ENCODE data around the gene VWA5B1.

Gene VWA5B1

GRCh38 chr1:20312310-20312709 is 21.6 kb downstream of the VWA5B1 start:
- H3K4me3 ChIP-seq (ENCODE audit: low read depth, low read length): no peak overlapping the region
- TF ChIP-seq CTCF (IDR thresholded peaks at IDR 0.05; ENCODE audit: low read depth, low read length, missing control alignments): no peak
- DNase-seq (ENCODE audit: low read depth): no peak

GRCh38 chr1:20312818-20313217 is 22.1 kb downstream of the VWA5B1 start:
- no peak for TF ChIP-seq CTCF (IDR thresholded peaks at IDR 0.05; ENCODE audit: low read depth, low read length, missing control alignments)
- no peak overlapping the region for H3K4me3 ChIP-seq (ENCODE audit: low read depth, low read length)
- DNase-seq (ENCODE audit: low read depth): no peak

GRCh38 chr1:20317471-20317870 is 26.8 kb downstream of the VWA5B1 start:
- no peak for DNase-seq (ENCODE audit: low read depth)
- no peak overlapping the region for H3K4me3 ChIP-seq (ENCODE audit: low read depth, low read length)
- TF ChIP-seq CTCF (IDR thresholded peaks at IDR 0.05; ENCODE audit: low read depth, low read length, missing control alignments): no peak

- H3K4me3 ChIP-seq (ENCODE audit: low read depth, low read length): no peak overlapping the region
- no peak for TF ChIP-seq CTCF (IDR thresholded peaks at IDR 0.05; ENCODE audit: low read depth, low read length, missing control alignments)
- DNase-seq (ENCODE audit: low read depth): no peak
These were observed 27.8 kb downstream of the VWA5B1 start for GRCh38 chr1:20318521-20318920.

GRCh38 chr1:20318971-20319370 is 28.3 kb downstream of the VWA5B1 start:
- DNase-seq (ENCODE audit: low read depth): no peak
- H3K4me3 ChIP-seq (ENCODE audit: low read depth, low read length): no peak overlapping the region
- no peak for TF ChIP-seq CTCF (IDR thresholded peaks at IDR 0.05; ENCODE audit: low read depth, low read length, missing control alignments)

- no peak for DNase-seq (ENCODE audit: low read depth)
- TF ChIP-seq CTCF (IDR thresholded peaks at IDR 0.05; ENCODE audit: low read depth, low read length, missing control alignments): no peak
These were observed 29.0 kb downstream of the VWA5B1 start for GRCh38 chr1:20319456-20320220.

GRCh38 chr1:20320704-20321103 is 30.0 kb downstream of the VWA5B1 start:
- TF ChIP-seq CTCF (IDR thresholded peaks at IDR 0.05; ENCODE audit: low read depth, low read length, missing control alignments): no peak
- H3K4me3 ChIP-seq (ENCODE audit: low read depth, low read length): no peak overlapping the region
- no peak for DNase-seq (ENCODE audit: low read depth)

More at GRCh38 chr1:20319456-20320220, 29.0 kb downstream of the VWA5B1 start:
- no peak overlapping the region for H3K4me3 ChIP-seq (ENCODE audit: low read depth, low read length)

All from GM12864 (cell line).